HG02973 (cell line): Measurements from ENCODE around the gene SLC16A10.
A peak's percentile ranks its signal among the peaks of the same experiment; 100 is the strongest.

Experiments
- ATAC-seq: cut with Tn5 transposase; IDR thresholded peaks from one replicate; pipeline ENCODE4 v1.9.1; 2021; ENCODE audit warnings: moderate library complexity; ENCODE audit not compliant: unreplicated experiment

The SLC16A10 gene

DNA sequence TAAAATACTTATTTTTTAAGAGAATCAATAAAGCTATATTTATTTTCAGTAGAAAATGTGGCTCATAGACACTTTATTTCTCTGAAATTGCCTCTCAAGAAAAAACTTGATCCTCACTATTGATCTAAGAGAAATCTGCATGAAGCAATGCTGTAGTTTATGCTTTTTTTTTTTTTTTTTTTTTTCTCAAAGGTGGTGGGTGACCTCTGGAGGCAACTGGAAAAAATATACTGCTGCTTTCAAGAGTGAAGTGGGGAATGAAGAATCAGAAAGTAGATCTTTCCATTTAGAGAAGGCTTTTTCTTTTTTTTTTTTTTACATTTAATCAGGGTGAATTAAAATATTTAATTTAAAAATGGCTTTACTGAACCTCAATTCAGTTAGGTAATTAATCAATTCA is 169.3 kb downstream of the SLC16A10 start:
- ATAC-seq = no peak

DNA sequence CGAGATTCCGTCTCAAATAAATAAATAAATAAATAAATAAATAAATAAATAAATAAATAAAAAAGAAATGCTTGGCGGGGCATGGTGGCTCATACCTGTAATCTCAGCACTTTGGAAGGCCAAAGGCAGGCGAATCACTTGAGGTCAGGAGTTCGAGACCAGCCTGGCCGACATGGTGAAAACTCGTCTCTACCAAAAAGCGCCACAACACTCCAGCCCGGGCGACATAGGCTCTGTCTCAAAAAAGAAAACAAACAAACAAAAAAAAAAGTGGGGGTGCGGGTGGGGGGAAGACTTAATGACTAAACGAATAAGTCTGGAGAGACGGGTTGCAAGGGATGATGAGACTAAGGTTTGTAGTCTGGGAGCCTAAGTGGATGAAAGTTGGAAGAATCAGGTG is 170.7 kb downstream of the SLC16A10 start:
- ATAC-seq = no peak

DNA sequence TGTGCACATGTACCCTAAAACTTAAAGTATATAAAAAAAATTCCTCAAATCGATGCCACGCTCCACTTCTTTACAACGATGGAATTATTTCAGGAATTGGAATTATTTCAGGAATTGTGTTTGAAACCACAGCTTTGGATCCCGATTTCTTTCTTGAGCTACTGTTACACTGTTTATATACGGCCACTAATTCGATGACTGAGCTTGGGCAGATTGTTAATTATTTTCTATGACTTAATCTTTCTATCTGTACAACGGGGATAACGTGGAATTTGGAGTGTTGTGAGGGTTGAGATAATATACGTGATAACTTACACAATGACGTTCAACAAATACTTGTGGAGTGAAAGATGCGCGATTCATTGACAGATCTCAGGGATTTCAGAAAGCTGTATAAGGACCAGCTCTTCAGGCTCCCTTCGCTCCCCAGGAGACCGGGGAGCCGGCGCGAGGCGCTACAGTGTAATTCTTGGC is 171.3 kb downstream of the SLC16A10 start:
- ATAC-seq = no peak

DNA sequence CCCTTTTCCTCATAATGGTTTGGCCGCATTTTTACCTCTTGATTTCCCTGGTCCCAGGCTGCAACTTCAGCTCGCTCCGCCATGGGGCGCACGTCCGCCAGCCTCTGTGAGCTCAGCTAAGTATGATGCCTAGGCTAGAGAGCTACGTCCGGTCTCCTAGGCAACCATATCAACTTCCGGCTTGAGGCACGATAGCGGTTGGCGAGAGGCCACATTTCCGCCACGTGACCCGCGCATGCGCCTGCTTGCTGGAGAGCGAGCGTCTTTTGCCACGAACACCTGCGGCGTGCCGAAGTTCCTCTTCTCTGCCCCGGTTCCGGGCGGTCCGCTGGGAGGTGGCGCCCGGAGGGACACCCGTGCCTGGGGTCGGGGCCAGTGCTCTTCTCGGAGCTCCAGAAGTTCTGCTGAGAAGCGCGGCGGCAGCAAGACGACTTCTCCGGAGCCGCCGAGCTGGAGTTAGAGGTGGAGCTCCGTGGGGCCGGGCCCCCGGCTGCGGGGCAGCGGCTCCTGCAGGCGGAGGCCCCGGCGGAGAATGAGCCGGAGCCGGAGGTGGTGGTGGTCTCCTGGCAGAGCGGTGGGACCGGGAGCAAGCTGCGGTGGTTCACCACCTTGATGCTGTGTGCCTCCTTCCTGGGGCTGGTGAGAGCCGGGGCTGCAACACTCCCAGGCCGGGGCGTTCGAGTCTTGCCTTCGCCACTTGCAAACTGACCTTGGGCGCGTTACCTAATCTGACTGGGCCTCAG is 172.0 kb downstream of the SLC16A10 start:
- ATAC-seq = peak; percentile 98

DNA sequence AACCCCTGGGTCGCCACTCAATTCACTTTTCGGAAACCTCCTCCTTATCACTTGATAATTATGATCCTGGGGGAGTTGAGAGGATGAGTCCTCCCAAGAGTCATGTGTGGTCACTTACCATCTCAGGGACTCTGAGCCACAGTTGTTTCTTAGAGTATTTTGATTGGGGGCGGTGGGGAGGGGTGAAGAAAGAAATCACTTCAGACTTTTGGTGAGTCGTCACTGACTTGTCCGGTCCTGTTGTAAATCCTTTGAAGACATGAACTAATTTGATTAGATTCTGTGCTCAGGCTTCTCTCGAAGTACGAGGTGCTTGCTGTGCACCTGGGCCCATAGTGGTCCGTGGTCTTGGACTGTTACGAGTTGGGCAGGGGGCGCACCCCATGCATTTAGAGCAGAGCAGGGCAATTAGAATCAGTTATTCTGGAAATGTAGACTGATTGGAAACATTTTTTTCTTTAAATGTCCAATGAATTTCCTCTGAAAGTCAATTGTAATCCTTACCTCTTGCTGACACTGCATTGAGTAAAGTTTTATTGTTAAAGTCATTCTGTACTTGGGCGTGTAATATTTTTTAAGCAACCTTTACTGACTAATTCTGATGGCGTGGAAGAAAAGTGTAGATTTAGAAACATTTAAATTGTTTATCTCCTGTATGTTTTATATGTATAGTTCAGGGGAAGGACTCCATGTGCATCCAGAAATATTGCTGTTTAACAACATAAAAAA is 173.4 kb downstream of the SLC16A10 start:
- ATAC-seq = no peak

DNA sequence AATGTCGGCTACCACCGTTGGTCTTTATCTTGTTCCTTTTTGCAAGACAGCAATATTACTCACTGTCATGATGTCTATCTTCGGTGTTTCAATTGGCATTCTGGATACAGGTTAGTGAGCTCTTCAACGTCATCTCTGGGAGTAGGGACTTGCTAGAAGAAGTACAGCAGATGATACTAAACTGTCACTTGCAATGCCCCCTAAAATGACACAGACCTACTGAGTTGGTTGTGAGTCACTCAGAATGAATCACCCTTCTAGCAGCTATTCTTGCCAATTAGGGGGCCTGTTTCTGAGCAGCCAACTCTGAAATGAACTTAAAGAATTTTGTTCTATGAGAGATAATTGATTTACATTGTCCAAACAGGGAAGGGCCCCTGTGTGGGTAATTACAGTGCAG is 176.5 kb downstream of the SLC16A10 start:
- ATAC-seq = no peak

DNA sequence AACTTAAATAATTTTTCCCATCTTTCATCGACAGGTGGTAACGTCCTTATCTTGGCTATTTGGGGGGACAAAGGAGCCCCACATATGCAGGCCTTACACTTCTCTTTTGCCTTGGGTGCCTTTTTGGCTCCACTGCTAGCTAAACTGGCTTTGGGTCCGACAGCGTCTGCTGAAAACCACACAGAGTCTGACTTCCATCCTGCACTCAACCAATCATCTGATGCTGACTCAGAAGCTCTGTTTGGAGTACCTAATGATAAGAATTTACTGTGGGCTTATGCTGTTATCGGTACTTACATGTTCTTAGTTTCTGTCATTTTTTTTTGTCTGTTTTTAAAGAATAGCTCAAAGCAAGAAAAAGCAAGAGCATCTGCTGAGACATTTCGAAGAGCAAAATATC is 178.5 kb downstream of the SLC16A10 start:
- ATAC-seq = no peak

DNA sequence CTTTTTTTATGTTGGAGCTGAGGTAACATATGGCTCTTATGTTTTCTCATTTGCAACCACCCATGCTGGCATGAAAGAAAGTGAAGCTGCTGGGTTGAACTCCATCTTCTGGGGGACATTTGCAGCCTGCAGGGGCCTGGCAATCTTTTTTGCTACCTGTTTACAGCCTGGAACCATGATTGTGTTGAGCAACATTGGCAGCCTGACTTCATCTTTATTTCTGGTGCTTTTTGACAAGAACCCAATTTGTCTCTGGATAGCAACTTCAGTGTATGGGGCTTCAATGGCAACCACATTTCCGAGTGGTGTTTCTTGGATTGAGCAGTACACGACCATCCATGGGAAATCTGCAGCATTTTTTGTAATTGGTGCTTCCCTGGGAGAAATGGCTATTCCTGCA is 179.0 kb downstream of the SLC16A10 start:
- no peak for ATAC-seq

DNA sequence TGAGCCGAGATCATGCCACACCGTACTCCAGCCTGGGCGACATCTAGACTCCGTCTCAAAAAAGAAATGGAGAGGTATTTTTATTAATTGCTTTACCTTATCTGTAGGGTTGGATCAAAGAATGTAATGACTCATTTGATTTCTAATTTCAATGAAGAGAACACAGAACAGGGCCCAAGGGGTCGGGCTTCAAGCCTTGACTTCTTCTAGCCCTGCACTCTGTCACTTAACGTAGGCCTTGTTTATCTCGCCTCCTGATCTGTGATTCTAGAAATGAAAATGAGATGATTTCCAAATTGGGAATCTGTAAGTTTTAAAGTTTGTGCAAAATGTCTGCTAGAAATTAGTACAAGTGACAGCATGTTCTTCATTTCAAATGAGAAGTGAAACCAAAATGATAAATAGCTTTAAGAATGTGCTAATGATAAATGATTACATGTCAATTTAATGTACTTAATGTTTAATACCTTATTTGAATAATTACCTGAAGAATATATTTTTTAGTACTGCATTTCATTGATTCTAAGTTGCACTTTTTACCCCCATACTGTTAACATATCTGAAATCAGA is 180.5 kb downstream of the SLC16A10 start:
- ATAC-seq = no peak

DNA sequence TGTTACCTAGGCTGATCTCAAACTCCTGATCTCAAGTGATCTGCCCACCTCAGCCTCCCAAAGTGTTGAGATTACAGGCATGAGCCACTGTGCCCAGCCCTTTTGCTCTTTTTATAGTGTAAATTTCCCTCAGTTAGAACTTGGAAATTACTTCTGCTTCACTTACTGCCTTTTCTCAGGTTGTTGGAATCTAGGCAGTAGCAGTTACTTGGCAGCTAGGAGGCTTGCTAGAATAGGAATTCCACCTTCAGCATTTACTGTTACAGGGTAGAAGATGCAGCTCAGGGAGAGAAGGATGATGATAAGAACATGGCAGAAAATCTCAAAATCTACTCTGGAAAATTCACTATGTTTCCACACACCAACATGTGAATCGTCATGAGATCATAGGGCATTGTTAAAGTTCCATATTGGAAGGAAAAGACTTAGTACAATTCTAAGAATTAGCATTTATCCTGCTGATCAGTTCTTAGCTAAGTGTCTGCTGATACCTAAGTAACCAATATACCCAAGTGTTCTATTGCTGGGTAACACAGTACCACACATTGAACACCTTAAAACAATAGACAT is 182.2 kb downstream of the SLC16A10 start:
- ATAC-seq = no peak

DNA sequence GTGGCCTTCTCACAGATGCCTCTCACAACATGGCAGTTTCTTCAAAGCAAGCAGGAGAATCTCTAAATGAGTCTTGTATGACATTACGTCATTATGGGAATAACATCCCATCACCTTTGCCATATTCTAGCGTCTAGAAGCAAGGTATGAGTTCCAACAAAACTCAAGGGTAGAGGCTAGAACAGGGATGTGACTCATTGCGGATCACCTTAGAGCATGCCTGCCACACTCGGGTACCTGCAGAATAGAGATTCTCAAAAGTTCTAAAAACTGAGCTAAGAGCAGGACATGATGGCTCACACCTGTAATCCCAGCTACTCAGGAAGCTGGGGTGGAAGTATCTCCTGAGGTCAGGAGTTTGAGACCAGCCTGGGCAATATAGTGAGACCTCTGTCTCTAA is 182.8 kb downstream of the SLC16A10 start:
- no peak for ATAC-seq

DNA sequence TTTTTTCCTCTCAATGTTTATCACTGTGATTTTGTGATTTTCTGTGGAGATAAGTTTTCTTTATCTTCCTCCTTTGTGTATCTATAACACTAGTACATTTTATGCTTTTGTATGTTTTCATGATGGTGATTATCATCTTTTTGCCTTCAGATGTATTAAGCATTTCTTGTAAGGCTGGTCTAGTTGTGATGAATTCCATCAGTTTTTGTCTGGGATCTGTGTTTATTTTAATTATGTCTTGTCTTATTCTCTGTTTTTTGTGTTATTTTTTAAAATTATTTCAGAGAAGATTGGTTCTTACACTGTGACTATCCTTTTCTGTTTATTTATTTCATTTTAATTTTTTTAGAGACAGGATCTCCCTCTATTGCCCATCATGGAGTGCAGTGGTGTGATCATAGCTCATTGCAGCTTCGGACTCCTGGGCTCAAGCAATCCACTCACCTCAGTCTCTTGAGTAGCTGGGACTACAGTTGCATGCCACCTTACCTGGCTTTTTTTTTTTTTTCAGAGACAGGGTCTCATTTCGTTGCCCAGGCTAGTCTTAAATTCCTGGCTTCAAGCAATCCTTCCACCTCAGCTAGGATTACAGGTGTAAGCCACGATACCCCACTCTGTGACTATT is 187.4 kb downstream of the SLC16A10 start:
- no peak for ATAC-seq

DNA sequence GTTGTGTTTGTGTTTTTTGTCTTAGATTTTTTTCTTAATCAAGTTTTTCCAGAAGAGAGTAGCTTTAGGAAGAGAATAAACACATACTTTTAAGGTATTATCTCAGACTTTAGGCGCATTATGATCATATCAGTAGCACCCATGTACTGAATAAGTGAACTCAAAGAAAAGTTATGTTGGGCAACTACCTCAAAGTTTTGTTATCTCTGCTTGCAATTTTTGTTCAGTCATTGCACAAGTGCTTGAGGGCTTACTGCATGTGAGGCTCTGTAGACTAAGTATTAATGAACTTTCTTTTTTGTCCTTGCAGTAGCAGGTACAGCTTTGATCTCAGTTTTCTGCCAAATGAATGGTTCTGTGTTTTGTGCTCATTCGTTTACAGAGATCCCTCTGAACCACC is 189.0 kb downstream of the SLC16A10 start:
- ATAC-seq = no peak

DNA sequence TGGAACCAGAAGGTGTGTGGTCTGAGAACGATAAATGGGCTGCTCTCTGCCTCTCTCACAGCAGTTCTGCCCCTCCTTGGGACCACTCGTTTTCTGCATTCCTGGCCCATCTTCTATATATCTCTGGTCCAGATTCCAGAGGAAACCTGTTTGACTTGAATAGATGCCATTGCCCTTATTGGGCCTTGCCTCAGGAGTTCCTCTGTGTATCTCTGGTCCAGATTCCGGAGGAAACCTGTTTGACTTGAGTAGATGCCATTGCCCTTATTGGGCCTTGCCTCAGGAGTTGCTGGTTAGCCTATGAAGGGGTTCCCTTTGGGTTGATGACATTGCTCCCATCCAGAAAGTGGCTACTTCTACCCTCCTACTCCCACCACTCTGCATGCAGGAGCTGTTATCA is 189.4 kb downstream of the SLC16A10 start:
- ATAC-seq = no peak

DNA sequence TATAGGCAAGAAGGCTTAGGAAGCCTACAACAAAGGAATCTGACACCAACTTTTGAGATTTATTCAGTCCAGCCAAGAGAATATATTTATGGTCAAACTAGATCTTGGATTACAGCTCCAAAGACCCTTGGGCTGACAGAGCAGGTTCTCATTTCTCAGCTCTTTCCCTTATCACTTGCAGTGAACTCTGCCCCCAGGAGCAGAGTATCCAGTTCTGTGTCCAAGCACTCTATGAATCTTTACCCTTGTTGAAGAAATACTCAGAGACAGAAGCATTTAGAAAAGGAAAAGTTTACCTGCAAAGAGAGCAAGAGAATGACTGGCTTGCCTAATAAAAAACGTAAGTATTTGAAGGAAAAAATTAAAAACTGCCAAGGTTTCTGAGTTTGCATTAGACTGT is 190.5 kb downstream of the SLC16A10 start:
- no peak for ATAC-seq

DNA sequence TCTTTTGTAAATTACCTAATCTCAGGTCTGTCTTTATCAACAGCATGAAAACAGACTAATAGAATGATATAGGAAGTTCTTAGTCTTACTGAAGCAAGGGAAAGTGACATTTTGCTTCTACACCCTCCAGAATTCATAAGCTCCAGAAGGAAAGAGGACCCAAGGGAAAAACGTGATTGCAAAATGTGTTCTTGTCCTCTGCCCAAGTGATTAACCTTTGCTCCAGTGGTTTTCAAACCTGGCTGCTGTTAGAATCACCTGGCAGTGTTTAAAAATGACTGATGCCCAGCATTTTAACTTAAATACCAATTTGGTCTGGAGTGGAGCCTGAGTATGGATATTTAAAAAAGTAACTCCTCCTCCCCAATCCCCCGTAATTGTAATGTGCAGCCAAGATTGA is 191.4 kb downstream of the SLC16A10 start:
- no peak for ATAC-seq

DNA sequence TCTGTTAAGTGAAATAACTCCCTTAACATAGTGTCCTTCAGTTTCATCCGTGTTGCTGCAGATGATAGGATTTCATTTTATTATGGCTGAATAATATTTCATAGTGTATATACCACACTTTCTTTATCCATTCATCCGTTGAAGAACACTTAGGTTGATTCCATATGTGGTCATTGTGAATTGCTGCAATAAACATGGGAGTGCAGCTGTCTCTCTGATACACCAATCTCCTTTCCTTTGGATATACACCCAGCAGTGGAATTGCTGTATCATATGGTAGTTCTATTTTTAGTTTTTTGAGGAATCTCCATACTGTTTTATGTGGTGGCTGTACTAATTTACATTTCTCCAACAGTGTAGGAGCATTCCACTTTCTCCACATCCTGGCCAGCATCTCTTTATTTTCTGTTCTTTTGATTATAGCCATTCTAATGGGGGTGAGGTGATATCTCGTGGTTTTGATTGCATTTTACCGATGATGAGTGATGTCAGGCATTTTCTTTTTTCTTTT is 193.2 kb downstream of the SLC16A10 start:
- no peak for ATAC-seq
